Stimulated activated CD4-positive, alpha-beta T cell treated with anti-CD3 and anti-CD28 coated beads, Interleukin-2, amount 100 ng/mL, for 48 hours (primary cell): ENCODE measurements around the gene CFAP206.

Source experiments
- DNase-seq, 2 donors: peaks; one replicate each; pipeline ENCODE4 v3.0.0-alpha.2; 2020

CFAP206 gene, protein sequence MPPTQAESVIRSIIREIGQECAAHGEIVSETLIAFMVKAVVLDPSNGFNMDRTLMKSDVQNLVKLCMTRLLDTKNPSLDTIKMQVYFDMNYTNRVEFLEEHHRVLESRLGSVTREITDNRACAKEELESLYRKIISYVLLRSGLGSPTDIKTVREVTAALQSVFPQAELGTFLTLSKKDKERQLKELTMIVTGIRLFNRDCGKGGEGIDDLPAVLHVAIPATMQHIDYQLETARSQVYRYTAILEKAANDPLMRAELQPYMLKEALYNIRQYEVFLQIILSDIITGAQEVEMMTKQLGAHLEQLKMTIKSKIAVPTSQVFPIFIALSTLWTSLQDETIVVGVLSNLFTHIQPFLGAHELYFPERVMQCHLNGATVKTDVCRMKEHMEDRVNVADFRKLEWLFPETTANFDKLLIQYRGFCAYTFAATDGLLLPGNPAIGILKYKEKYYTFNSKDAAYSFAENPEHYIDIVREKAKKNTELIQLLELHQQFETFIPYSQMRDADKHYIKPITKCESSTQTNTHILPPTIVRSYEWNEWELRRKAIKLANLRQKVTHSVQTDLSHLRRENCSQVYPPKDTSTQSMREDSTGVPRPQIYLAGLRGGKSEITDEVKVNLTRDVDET

DNA sequence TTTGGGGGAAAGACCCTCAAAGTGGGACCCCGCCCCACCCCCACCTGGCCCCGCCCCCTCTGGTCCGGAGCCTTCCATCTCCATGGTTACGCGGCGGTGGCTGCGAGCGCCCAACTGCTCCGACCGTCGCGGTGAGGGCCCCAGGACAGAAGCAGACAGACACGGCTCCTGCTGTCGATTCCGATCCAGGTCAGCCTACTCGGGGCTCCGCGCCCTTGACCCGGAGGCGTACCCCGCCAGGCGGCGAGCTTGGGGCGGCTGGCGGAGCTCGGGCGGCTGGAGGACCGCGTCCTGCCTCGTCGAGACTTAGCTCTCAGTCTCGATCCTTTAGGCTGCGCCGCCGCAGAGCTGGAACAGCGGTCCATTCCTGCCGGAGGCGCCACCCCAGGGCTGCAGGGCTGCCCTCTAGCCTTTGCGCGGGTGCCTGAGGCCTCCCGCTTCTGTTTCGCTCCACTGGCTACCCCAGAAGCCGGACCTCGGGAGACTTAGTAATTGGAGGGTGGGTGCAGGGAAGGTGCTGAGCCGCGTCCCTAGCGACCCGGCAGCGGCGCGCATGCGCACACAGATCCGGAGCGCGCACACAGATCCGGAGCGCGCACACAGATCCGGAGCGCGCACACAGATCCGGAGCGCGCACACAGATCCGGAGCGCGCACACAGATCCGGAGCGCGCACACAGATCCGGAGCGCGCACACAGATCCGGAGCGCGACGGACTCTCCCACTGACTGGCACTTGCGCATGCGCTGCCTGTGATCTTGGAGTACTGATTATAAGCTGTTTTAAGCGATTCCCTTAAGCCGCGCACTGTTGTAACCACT lies at the start of gene CFAP206:
Gene CFAP206 (plus strand): TSS at position 72 of the 820 bp plus-strand sequence. CDS start 1,868 bp downstream, outside the sequence.
- DNase-seq: peak; percentile 65 to 67

DNA sequence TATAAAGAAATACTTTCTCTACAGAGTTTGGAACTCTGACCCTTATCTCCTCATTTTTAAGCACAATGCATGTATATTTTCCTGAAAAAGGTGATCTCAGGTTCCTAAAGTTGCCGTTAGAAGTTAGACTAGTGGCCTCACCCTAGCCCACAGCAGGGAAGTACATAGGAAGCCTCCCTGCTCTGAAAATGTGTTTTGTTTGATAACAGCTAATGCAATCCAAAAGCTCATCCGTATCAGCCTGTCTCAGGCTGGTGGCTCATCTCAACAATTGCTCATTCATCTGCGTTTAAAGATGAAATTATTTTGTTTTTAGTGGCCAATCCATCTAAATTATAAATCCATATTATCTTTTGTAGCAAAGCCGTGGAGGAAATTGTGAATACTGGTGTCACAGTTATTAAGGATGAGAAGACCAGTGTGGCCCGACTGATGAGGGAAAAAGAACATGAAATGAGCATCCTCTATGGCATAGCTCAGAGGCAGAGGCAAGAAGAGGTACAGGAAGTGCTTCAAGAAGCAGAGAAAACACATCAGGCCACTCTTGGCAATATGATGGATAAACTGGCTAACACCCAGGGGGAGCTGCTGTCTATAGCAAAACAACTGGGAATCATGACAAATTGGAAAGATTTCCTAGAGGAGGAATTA lies 43.0 kb upstream of the CFAP206 start:
- no peak for DNase-seq

GRCh38 chr6:87366072-87366827 lies 41.5 kb upstream of the CFAP206 start:
- no peak for DNase-seq

- DNase-seq: no peak
These were observed 40.9 kb upstream of the CFAP206 start for GRCh38 chr6:87366899-87367298.

- DNase-seq: no peak
These were observed 34.4 kb upstream of the CFAP206 start for GRCh38 chr6:87373377-87373776.

GRCh38 chr6:87375315-87375714 lies 32.5 kb upstream of the CFAP206 start:
- no peak for DNase-seq

DNA sequence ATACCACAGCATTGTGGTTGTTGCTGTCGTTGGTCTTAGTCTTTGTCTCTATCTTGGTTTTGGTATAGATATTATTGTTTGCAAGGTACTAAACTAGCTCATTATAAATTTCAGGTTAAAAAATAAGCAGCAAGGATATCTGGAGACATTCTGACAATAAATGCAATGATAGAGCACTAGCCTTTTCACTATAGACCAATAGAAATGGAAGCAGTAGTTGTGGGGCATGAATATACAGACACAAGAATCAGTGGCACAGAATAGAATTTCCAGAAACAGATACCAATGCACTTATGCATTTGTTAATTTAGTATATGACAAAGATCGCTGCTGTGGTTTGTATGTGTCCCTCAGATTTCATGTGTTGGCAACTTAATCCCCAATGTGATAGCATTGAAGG lies 31.1 kb upstream of the CFAP206 start:
- DNase-seq: no peak

DNA sequence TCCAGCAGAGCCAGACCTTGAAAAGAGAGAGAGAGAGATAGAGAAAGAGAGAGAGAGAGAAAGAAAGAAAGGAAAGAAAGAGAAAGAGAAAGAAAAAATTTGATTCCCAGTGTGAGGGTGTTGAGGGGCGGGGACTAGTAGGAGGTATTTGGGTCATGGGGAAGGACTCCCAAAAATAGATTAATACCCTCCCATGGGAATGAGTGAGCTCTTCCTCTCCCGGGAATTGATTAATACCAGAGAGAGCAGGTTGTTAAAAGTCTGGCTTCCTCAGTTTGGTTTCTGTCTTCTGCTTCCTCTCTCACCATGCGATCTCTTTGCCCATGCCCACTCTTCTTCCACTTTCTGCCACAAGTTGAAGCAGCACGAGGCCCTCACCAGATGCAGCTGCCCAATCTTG lies 28.8 kb upstream of the CFAP206 start:
- DNase-seq: no peak

DNA sequence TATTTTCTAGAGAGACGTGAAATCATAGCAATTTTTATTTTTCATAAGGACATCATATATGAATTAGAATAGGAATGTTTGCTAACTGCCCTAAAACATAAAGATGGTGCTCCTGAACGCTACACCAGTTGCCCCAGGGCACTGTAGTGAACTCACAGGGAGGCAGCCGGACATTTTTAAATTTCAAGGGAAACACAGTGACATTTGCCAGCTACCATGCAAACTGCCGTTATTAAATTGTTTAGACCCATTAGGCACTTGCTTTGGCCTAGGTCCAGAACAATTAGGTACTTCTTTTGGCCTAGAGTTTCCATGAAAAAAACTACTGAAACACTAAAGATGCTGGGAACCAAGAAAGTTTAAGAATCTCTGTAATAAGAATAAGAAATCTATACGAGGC lies 24.9 kb upstream of the CFAP206 start:
- DNase-seq: no peak

- no peak for DNase-seq
These were observed 23.7 kb upstream of the CFAP206 start for GRCh38 chr6:87384038-87384437.

DNA sequence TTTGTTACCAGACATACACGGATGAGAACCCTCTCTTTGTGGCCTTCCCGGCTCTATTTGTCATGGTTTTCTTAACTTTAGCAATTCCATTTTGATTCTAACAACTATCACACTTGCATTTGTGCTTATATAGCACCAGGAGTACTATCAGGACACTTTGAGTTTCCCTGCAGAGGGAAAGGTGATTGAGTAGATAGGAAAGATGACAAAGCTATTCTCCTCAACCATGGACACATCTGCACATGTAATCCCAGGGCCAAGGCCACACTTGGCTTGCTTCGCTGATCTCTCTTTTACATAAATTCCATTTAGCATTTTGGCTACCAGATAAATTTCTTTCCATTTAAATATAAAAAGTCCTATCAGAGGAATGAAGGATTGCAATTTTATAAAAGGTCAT lies 23.3 kb upstream of the CFAP206 start:
- no peak for DNase-seq

- no peak for DNase-seq
These were observed 16.4 kb upstream of the CFAP206 start for GRCh38 chr6:87391334-87391733.

GRCh38 chr6:87393026-87393622 lies 14.6 kb upstream of the CFAP206 start:
- DNase-seq: peak; percentile 7 to 30

DNA sequence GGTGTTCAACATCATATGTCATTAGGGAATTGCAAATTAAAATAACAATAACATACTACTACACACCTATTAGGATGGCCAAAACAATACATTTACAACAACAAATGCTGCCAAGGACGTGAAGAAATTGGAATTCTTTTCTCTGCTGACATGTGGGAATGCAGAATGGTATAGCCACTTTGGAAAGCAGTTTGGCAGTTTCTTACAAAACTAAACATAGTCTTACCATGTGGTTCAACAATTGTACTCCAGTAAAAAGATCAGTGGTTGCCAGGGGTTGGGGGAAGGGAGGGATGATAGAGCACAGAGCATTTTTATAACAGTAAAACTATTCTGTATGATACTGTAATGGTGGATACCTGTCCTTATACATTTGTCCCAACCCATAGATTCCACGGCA lies 12.3 kb upstream of the CFAP206 start:
- no peak for DNase-seq

DNA sequence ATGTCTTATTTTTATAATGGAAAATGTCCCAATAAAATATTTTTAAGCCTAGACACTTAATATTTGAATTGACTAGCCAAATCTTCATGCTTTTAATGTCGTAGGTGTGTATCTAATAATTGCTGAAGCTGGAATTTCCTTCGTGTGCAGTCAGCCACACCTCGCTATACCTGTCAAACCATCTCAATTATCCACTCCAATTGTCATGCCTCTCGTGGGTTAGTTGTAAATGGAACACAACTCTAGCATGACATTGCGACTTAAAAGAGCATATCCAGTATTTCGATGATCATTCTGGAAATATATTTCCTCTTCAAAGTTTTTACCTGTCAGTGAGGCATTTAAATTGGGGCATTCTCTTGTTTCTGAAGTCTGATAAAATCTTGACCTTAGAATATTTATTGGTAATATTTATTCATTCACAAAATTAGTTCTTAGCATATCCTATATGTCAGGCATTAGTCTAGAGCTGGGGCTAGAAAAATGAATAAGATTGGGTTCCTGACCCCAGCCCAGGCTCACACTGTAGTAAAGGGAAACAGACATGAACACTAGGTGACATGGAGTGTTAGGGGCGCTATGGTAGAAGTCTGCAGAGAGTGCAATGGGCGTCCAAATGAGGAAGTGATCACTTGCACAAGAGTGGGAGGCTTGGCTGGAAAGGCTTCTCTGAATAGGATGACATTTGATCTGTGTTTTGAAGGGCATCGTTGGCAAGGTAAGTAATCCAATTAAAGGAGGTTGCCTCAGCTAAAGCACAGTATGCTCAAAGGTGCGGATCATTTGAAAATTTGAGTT lies 11.0 kb upstream of the CFAP206 start:
- no peak for DNase-seq

- DNase-seq: no peak
These were observed 10.1 kb upstream of the CFAP206 start for GRCh38 chr6:87397656-87398055.

GRCh38 chr6:87401832-87402231 lies 5.9 kb upstream of the CFAP206 start:
- no peak for DNase-seq

DNA sequence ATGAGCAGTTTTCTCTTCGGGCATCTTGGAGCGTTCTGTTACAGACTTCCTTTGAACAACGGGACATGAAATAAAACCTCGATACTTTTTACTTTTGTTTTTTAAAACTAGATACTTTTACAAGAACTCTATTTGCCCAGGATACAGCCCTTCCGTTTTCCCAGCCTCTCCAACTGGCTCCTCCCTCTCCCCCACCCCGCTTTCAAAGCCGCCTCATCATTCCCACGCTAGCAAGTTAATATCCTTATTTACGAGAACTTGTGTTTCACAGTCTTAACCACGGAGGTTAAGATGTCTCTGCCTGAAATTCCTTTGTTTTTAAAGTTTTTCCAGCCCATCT lies 241 bp upstream of the CFAP206 start:
- DNase-seq: no peak

- no peak for DNase-seq
These were observed 966 bp downstream of the CFAP206 start for GRCh38 chr6:87408721-87409155.

DNA sequence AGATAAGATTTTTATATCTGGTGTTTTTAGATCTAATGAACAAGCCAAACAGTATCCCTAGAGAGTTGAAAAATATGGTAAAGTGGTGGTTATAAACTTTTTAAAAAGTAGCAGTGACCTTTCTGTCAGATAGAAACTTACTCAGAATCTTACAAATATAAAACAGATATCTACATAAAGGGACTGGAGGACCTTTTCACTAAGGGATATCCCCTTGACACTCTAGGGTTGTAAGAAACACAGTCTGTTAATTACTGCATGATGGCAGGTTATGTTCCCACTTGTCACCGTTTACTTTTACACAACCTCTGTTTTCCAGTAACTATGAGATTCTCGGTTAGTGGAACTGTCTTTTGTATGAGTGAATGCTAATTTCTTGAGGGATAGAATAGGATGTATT lies 11.5 kb downstream of the CFAP206 start:
- DNase-seq: no peak

DNA sequence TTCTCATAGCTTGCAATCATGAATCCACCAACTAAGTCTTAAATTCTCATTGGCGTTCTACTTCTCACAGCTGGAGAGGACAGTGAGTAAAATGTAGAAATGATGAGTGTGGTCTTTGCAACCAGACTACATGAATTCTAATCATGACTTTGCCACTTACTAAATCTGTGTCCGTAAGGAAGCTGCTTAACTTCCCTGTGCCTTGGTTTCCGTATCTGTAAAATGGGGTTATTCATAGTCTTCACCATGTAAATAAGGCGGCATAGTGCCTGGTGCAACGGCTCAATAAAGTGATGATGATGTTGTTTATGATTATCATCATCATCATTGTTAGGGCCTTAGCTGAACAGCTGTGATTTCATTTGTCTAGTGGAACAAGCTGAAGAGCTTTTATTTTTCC lies 12.6 kb downstream of the CFAP206 start:
- no peak for DNase-seq
